Left ventricle myocardium inferior (tissue), 1 donor: ENCODE results near the gene KRT16. TPM values are rescaled to one million over a fixed set of nuclear protein-coding genes. Genes with fewer than 3 reads are reported as not detected.
"Not testable (repeated sequence)": the region's sequence is repeated elsewhere in the genome, so short reads cannot be mapped to it uniquely, and the experiment has no call there.

Experiments used
- DNase-seq: peaks from one replicate; pipeline ENCODE4 v3.0.0-alpha.2; 2020
- H3K27ac ChIP-seq: fragments of 200-600 bp; replicated peaks from 2 replicates; pipeline ENCODE4 v1.8.0; 2021
- H3K27me3 ChIP-seq: fragments of 200-600 bp; 2 replicates; pipeline ENCODE4 v1.8.0; 2021; ENCODE audit warnings: low read depth
- H3K36me3 ChIP-seq: fragments of 200-600 bp; 2 replicates; pipeline ENCODE4 v1.8.0; 2021
- H3K4me1 ChIP-seq: fragments of 200-600 bp; 2 replicates; pipeline ENCODE4 v1.8.0; 2021
- H3K4me3 ChIP-seq: fragments of 200-600 bp; 2 replicates; pipeline ENCODE4 v1.8.0; 2021; ENCODE audit warnings: mild to moderate bottlenecking, moderate library complexity
- H3K9me3 ChIP-seq: fragments of 200-600 bp; replicated peaks from 2 replicates; pipeline ENCODE4 v1.8.0; 2021
- intact Hi-C: fragments of 100-400 bp; cut with micrococcal nuclease; formaldehyde crosslinking; loops from one replicate; pipeline ENCODE4 v1.11.0; 2022
- long read RNA-seq: library from polyadenylated mRNA; unstranded; transcript quantifications from one replicate; pipeline ENCODE4 v2.0.0, GENCODE V29; 2021
- total RNA-seq: library from RNA; stranded (reverse); fragmentation: NEBNext Ultra II Directional; extraction: Animal tissue kit (Norgen Biotek cat#: 25700); gene quantifications from one replicate; pipeline ENCODE4 v1.2.1, GENCODE V29; 2021
- TF ChIP-seq, protein P1 (sequence below): fragments of 200-600 bp; IDR thresholded peaks from 2 replicates; pipeline ENCODE4 v1.8.0; 2021; ENCODE audit warnings: antibody characterized with exemption, mild to moderate bottlenecking, borderline replicate concordance
- donor health status: DM: no; HTN: yes; CAD: no; lungs with severe emphysema.

KRT16 gene
- total RNA-seq = not detected
- long read RNA-seq = 0 reads

DNA sequence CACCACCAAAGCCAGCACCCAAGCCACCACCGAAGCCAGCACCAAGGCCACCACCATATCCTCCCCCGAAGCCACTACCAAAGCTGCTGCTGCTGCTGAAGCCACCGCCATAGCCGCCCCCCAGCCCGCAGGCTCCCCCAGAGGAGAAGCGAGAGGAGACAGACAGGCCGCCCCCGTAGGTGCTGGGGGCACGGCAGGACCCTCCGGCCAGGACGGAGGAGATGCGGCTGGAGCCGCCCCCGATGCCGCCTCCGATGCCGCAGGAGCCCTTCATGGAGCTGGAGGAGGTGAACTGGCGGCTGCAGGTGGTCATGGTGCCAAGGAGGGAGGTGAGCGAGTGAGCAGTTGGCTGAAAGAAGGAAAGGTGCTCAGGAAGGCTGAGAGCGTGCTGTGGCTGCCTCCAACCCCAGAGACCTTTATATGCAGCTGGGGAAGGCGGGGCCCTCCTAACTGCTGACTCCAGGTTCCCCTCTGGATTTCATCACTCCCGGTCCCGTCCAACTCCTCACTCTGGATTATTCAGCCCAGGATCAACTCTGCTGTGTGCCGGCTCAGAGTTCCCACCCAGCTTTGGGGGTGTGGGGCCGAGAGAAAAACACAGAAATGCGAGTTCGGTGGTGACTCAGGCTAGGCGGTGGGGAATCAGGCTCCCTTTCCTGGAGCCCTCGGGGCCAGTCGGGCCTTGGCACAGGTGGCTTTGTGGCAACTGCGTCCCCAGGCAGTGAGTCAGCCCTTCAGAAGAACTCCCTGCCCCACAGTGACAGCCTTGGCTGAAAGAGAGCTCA is at the start of gene KRT16:
TSS of gene KRT16 (minus strand) at position 392 of the 785 bp plus-strand sequence. CDS start at position 313, 79 bp downstream.
- DNase-seq, H3K9me3 ChIP-seq, H3K4me3 ChIP-seq, H3K4me1 ChIP-seq, H3K27ac ChIP-seq, intact Hi-C loops, H3K36me3 ChIP-seq: not testable (repeated sequence)
- H3K27me3 ChIP-seq = peaks cover 79% of the 10 kb centered on the region

DNA sequence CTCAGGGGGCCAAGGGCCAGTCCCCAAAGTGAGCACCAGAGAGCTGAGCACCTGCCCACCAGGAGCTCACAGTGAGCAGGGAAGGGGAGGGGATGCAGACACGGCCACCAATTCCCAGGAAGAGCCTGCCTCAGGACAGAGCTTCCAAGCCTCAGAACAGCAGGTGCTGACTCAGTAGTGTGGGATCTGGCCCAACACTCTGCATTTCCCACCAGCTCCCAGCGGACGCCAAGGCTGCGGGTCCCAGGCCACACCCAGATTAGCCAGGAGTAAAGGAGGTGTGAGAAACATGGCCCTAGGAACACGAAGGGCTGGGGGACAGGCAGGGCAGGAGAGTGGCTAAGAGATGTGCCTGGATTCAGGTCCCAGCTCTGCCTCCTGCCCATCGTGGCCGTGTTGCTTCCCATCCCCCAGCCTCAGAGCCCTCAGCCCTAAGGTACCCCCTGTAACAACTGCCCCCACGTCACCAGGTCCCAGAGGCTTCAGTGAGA is 47.7 kb upstream of the KRT16 start:
- no peak overlapping the region for H3K27ac ChIP-seq
- intact Hi-C loops = no loop called here
- no peak for DNase-seq
- H3K36me3 ChIP-seq = no peaks in the 10 kb centered on the region
- TF ChIP-seq, protein P1, sequence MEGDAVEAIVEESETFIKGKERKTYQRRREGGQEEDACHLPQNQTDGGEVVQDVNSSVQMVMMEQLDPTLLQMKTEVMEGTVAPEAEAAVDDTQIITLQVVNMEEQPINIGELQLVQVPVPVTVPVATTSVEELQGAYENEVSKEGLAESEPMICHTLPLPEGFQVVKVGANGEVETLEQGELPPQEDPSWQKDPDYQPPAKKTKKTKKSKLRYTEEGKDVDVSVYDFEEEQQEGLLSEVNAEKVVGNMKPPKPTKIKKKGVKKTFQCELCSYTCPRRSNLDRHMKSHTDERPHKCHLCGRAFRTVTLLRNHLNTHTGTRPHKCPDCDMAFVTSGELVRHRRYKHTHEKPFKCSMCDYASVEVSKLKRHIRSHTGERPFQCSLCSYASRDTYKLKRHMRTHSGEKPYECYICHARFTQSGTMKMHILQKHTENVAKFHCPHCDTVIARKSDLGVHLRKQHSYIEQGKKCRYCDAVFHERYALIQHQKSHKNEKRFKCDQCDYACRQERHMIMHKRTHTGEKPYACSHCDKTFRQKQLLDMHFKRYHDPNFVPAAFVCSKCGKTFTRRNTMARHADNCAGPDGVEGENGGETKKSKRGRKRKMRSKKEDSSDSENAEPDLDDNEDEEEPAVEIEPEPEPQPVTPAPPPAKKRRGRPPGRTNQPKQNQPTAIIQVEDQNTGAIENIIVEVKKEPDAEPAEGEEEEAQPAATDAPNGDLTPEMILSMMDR = no peak
- no peak overlapping the region for H3K4me3 ChIP-seq
- H3K4me1 ChIP-seq = no peaks in the 10 kb centered on the region
- no peaks in the 10 kb centered on the region for H3K27me3 ChIP-seq
- no peaks in the 10 kb centered on the region for H3K9me3 ChIP-seq

DNA sequence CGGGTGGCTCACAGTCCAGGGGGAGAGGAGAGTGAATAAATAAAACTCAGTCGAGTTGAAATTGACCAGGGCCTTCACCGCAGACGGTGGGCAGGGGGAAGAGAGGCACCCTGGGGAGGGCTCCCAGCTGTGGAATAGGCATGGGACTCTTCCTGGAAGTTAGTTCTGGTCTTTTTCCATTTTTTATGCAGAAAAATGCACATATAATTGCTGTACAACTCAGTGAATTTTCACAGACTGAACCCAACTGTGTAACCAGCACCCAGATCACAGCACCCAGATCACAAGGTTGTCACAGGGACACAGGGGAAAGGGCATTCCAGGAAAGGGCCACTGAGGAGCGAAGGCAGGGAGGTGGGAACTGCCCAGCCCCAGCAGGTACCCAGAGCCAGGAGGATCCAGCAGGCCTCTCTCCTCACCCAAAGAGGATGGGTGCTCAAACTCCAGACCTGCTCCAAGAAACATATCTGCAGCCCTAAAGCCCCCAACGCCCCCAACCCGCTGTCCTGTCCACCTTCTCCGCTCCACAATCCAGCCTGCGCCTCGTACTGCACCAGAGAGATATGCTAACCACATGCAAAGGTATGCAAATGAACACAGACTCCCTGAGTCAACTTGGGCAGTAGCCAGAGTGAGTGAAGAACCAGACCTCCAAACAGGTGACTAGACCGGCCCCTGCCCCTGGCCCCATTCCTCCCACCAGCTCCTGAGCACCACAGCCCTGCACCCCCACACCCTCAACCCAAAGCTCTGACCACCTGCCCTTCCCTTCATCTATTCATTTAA is 47.1 kb upstream of the KRT16 start:
- Histone ChIP-seq H3K4me3 (no peak overlapping the region), H3K9me3 (no peaks in the 10 kb centered on the region), H3K4me1 (no peaks in the 10 kb centered on the region), H3K27ac (no peak overlapping the region), H3K36me3 (no peaks in the 10 kb centered on the region), H3K27me3 (no peaks in the 10 kb centered on the region)
- intact Hi-C loops = no loop called here
- DNase-seq = no peak
- TF ChIP-seq, protein P1 = no peak

DNA sequence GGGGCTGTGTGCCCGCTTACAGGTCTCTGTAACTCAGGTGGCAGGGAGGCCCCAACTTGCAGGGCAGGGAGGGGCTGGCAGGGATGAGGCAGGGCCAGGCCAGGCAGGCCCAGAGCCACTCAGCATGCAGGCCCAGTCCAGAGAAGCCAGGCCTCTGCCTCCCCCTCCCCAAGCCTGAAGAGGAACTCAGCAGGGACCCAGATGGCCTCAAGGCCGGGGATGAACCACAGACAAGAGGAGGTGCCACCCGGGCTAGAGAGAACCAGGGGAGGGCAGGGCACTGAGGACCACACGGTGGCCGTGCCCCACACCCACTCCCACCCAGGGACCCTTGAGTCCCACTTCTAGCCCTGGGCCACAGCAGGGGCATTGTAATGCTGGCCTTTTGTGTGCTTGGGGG is 46.3 kb upstream of the KRT16 start:
- intact Hi-C loops = no loop called here
- Histone ChIP-seq H3K4me3 (no peak overlapping the region), H3K36me3 (no peaks in the 10 kb centered on the region), H3K27ac (no peak overlapping the region), H3K27me3 (peaks cover 3% of the 10 kb centered on the region), H3K4me1 (no peaks in the 10 kb centered on the region), H3K9me3 (no peaks in the 10 kb centered on the region)
- TF ChIP-seq, protein P1 = no peak
- no peak for DNase-seq

DNA sequence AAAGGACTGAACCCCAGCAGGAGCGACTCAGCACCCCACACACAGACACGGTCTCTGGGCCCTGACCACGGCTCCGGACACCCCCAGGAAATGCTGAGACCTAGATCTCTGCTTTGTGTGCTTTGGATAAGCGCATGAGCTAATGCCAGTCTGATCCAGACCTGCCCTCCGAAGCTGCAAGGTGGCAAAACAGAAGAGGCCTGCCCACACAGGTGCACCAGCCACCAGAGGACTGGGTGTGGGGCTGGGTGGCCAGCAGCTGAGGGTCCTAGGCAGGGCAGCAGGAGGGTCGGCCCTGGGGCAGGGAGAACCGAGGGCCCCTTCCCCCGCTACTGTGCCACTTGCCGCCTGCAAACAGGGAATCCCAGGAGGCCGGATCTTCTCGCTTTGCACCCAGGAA is 45.4 kb upstream of the KRT16 start:
- no peak overlapping the region for H3K27ac ChIP-seq
- DNase-seq = no peak
- TF ChIP-seq, protein P1 = no peak
- no peaks in the 10 kb centered on the region for H3K36me3 ChIP-seq
- no peak overlapping the region for H3K4me3 ChIP-seq
- H3K4me1 ChIP-seq = no peaks in the 10 kb centered on the region
- intact Hi-C loops = no loop called here
- H3K27me3 ChIP-seq = peaks cover 3% of the 10 kb centered on the region
- H3K9me3 ChIP-seq = no peaks in the 10 kb centered on the region
